ENCODE data around the gene SUPT7L.
"Not testable (repeated sequence)": the region's sequence is repeated elsewhere in the genome, so short reads cannot be mapped to it uniquely, and the experiment has no call there.

DNA sequence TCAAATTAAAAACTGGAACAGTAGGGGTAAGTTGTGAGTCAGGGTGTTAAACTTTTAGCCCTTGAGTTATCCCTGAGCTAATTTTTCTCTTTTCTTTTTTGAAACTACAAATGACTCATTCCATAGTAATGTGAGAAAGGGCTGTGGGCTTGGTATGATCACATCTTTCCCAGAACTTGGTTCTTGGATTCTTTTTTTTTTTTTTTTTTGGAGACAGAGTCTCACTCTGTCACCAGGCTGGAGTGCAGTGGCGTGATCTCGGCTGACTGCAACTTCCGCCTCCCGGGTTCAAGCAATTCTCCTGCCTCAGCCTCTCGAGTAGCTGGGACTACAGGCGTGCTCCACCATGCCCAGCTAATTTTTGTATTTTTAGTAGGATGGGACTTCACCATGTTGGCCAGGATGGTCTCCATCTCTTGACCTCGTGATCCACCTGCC lies 18.9 kb upstream of the SUPT7L start:
- TF ChIP-seq, protein P1, sequence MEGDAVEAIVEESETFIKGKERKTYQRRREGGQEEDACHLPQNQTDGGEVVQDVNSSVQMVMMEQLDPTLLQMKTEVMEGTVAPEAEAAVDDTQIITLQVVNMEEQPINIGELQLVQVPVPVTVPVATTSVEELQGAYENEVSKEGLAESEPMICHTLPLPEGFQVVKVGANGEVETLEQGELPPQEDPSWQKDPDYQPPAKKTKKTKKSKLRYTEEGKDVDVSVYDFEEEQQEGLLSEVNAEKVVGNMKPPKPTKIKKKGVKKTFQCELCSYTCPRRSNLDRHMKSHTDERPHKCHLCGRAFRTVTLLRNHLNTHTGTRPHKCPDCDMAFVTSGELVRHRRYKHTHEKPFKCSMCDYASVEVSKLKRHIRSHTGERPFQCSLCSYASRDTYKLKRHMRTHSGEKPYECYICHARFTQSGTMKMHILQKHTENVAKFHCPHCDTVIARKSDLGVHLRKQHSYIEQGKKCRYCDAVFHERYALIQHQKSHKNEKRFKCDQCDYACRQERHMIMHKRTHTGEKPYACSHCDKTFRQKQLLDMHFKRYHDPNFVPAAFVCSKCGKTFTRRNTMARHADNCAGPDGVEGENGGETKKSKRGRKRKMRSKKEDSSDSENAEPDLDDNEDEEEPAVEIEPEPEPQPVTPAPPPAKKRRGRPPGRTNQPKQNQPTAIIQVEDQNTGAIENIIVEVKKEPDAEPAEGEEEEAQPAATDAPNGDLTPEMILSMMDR (IDR thresholded peaks at IDR 0.05), result not testable (repeated sequence)
- not testable (repeated sequence) for TF ChIP-seq ZFX (IDR thresholded peaks at IDR 0.05; ENCODE audit: borderline replicate concordance)
